Activated T-helper 17 cell treated with anti-CD3 and anti-CD28 coated beads, Interleukin-2, amount 50 U/mL, for 72 hours (primary cell): ENCODE results near the gene SAP25. TPM values are rescaled to one million over a fixed set of nuclear protein-coding genes. Genes with fewer than 3 reads are reported as not detected.

Experiments used
- ATAC-seq: fragments of 150-1000 bp; cut with Tn5 transposase; replicated peaks from 2 replicates; pipeline ENCODE4 v1.10.0; 2021; ENCODE audit warnings: mild to moderate bottlenecking, moderate library complexity
- H3K27ac Mint-ChIP-seq: one replicate; pipeline ENCODE4 v1.8.0; 2022; ENCODE audit warnings: mixed read lengths
- H3K27me3 Mint-ChIP-seq: one replicate; pipeline ENCODE4 v1.8.0; 2022; ENCODE audit warnings: mixed read lengths
- H3K36me3 Mint-ChIP-seq: one replicate; pipeline ENCODE4 v1.8.0; 2022; ENCODE audit warnings: low read depth, mild to moderate bottlenecking, mixed read lengths
- H3K4me1 Mint-ChIP-seq: one replicate; pipeline ENCODE4 v1.8.0; 2022; ENCODE audit warnings: mixed read lengths
- H3K4me3 Mint-ChIP-seq: one replicate; pipeline ENCODE4 v1.8.0; 2022; ENCODE audit warnings: mild to moderate bottlenecking, mixed read lengths
- H3K9me3 Mint-ChIP-seq: one replicate; pipeline ENCODE4 v1.8.0; 2022; ENCODE audit warnings: mixed read lengths
- total RNA-seq, 2 donors: library from RNA; stranded (reverse); gene quantifications; one replicate each; pipeline ENCODE4 v1.2.3, GENCODE V29; 2022

The SAP25 gene
- total RNA-seq, 2 donors from 2014 or later = 7.6 to 12.9 TPM

DNA sequence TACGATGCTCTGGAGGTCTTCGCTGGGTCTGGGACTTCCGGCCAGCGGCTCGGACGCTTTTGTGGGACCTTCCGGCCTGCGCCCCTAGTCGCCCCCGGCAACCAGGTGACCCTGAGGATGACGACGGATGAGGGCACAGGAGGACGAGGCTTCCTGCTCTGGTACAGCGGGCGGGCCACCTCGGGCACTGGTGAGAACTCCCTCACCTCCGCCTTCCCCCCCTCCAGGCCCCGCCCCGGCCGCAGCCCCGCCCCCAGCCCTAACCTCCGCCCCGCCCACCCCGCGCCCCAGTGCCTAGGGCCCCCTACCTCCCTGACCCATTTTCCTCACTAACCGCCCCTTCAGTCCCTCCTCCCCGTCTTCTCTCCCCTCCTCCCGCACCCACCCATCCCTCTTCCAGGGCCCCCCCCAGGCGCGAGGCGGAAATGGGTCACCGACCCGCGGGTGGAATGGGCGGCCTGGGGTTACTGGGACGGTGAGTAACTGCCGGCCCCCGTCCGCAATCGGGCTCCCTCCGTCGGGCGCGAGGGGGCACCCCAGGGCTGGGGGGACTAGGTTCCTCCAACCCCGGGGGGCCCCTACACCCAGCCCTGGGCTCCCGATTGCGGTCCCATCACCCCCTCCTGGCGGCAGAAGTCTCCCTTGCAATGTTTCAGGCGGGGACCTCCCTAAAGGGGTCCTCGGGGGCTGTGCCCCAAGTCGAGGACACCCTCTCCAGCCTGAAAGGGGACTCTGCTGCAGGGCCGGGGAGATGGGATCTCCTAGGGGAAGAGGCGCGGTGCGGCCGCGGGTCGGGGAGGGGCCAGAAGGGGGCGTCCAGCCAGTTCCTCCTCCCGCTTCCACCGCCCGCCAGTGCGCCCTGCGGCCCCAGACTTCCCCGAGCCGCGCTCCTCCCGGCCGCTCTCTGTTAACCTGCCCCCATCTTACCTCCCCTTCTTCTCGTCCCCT is 30.6 kb upstream of the SAP25 start:
- peak overlapping the region; percentile 71 for H3K27ac Mint-ChIP-seq
- H3K27me3 Mint-ChIP-seq = no peaks in the 10 kb centered on the region
- peaks cover 4% of the 10 kb centered on the region for H3K4me1 Mint-ChIP-seq

DNA sequence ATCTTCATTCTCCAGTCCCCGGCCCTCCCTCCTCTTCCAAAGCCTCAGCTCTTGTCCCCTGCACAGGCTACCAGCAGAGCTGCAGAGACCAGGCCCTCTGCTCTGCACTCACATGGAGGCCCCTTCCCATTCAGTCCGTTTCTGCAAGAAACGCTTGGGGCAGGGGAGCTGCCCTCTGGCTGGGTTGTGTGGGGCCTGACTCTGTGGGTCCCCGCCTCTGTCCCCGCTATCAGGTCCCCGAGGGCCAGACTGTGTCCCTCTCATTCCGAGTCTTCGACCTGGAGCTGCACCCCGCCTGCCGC is 30.0 kb upstream of the SAP25 start:
- peak; percentile 18 for ATAC-seq
- peak overlapping the region; percentile 86 for H3K4me3 Mint-ChIP-seq
- no peaks in the 10 kb centered on the region for H3K36me3 Mint-ChIP-seq

More for the DNA sequence above, 30.6 kb upstream of the SAP25 start:
- H3K36me3 Mint-ChIP-seq = no peaks in the 10 kb centered on the region
- peak; percentile 72 for ATAC-seq
- H3K9me3 Mint-ChIP-seq = no peaks in the 10 kb centered on the region
- peak overlapping the region; percentile 86 for H3K4me3 Mint-ChIP-seq

DNA sequence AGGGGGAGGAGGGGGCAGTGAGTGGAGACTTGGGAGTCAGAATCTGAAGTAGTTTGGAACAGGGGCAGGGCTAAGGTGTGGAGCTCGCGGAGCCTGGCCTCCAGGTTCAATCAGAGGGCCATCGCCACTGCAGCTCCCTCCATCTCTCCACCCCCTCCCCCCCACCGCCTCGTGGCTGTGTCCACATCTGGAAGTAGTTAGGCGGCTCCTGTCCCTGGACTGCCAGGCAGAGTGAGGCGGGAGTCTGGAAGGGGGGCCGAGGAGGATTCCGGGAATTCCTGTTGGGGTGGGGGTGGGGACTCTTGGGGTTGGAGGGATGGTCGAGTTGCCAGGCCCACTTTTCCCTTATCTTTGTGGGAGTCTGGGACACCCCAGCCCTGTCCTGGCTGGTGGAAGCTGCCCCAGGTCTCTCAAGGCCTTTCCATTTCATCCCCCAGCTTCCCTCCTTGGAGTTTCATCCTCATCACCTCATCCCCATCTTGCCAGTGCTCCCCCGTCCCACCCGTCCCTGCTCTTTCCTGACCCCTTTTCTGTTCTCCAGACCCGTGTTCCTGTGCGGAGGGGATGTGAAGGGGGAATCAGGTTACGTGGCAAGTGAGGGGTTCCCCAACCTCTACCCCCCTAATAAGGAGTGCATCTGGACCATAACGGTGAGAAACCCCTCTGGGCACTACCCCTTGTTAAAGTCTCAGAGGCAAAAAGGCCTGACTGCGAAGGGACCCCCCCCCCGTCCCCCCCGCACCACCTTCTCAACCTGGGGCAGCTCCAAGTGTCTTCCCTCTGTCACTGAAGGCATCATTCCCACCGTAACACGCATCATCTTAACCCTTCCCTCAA is 29.4 kb upstream of the SAP25 start:
- Mint-ChIP-seq H3K9me3 (no peaks in the 10 kb centered on the region), H3K27ac (peak overlapping the region; percentile 71), H3K4me1 (peaks cover 4% of the 10 kb centered on the region), H3K27me3 (no peaks in the 10 kb centered on the region), H3K4me3 (peak overlapping the region; percentile 86), H3K36me3 (no peaks in the 10 kb centered on the region)
- no peak for ATAC-seq

More for the DNA sequence above, 30.0 kb upstream of the SAP25 start:
- Mint-ChIP-seq H3K4me1 (peaks cover 4% of the 10 kb centered on the region), H3K9me3 (no peaks in the 10 kb centered on the region), H3K27me3 (no peaks in the 10 kb centered on the region), H3K27ac (peak overlapping the region; percentile 71)

DNA sequence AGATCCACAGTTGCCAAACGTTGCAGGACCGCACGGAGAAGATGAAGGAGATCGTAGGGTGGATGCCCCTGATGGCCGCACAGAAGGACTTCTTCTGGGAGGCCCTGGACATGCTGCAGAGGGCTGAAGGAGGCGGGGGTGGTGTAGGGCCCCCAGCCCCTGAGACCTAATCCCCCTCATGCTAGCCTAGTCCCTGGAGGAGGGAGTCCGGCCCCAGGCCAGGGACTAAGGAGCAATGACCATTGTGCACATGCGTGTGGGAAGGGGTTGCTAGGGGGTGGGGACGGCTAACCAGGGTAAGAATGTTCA is 27.0 kb upstream of the SAP25 start:
- no peaks in the 10 kb centered on the region for H3K9me3 Mint-ChIP-seq
- no peak overlapping the region for H3K27ac Mint-ChIP-seq
- peaks cover 4% of the 10 kb centered on the region for H3K4me1 Mint-ChIP-seq

DNA sequence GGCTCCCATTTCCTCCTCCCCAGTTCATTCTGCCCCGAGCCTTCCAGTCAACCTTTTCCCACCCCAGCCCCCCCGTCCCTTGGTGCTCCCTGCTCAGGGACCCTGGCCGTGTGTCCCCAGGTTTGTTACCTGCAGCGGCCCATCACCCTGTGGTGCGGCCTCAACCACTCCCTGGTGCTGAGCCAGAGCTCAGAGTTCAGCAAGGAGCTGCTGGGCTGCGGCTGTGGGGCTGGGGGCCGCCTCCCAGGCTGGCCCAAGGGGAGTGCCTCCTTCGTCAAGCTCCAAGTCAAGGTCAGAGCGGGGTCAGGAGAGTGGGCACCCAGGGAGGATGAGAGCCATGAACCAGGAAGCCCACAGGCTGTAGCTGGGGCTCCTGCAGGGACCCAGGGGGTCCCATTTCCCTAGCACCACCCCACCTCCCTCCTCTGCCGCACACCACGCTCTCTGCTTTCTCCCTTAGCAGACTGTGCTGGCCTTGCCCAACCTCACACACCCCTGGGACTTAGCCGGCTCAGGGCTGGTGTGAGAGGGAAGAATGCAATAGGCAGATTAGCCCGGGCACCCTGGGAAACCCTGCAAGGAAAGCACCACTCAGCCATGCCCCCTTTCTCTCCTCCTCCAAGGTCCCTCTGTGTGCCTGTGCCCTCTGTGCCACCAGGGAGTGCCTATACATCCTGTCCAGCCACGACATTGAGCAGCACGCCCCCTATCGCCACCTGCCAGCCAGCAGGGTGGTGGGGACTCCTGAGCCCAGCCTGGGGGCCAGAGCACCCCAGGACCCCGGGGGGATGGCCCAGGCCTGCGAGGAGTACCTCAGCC is 26.4 kb upstream of the SAP25 start:
- Mint-ChIP-seq H3K36me3 (no peaks in the 10 kb centered on the region), H3K27ac (no peak overlapping the region), H3K9me3 (no peaks in the 10 kb centered on the region), H3K27me3 (no peaks in the 10 kb centered on the region), H3K4me3 (no peak overlapping the region), H3K4me1 (peaks cover 4% of the 10 kb centered on the region)
- ATAC-seq = no peak

More for the DNA sequence above, 27.0 kb upstream of the SAP25 start:
- Mint-ChIP-seq H3K4me3 (no peak overlapping the region), H3K27me3 (no peaks in the 10 kb centered on the region), H3K36me3 (no peaks in the 10 kb centered on the region)
- ATAC-seq = no peak

DNA sequence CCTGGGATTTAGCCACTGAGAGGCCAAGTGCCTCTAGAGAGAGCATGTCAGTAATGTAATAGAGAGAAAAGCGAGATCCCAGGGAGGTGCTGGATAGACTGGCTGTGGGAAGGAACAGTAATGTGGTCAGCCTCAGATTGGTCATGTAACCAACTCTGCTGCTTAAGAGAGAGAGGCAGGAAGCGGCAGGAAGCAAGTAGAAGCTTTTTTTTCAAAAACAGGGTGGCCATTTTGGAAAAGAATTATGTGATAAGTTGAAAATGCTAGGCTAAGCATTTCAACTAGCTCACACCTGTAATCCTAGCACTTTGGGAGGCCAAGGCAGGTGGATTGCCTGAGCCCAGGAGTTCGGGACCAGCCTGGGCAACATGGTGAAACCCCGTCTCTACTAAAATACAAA is 24.7 kb upstream of the SAP25 start:
- Mint-ChIP-seq H3K9me3 (no peaks in the 10 kb centered on the region), H3K4me1 (no peaks in the 10 kb centered on the region), H3K36me3 (no peaks in the 10 kb centered on the region), H3K27me3 (no peaks in the 10 kb centered on the region), H3K27ac (no peak overlapping the region), H3K4me3 (no peak overlapping the region)
- ATAC-seq = no peak

DNA sequence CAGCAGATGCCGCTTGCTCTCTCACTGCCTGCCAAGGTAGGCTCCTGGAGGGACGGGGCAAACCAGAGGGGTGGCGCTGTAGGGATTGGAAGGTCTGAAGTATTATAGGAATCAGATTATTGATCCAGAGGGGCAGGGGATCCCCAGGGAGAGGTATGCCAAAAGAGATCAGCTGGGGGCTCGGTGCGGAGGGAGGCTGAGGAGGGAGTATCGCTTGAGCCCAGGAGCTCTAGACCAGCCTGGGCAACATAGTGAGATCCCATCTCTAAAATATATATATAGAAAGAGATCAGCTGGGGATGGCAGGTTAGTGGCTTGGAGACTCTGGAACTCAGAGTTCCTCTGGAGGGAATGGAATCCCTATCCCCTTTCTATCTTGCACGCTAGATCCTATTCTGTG is 21.5 kb upstream of the SAP25 start:
- H3K36me3 Mint-ChIP-seq = no peaks in the 10 kb centered on the region
- H3K9me3 Mint-ChIP-seq = no peaks in the 10 kb centered on the region
- H3K4me1 Mint-ChIP-seq = no peaks in the 10 kb centered on the region
- H3K27ac Mint-ChIP-seq = no peak overlapping the region
- no peak overlapping the region for H3K4me3 Mint-ChIP-seq
- no peaks in the 10 kb centered on the region for H3K27me3 Mint-ChIP-seq
- no peak for ATAC-seq

DNA sequence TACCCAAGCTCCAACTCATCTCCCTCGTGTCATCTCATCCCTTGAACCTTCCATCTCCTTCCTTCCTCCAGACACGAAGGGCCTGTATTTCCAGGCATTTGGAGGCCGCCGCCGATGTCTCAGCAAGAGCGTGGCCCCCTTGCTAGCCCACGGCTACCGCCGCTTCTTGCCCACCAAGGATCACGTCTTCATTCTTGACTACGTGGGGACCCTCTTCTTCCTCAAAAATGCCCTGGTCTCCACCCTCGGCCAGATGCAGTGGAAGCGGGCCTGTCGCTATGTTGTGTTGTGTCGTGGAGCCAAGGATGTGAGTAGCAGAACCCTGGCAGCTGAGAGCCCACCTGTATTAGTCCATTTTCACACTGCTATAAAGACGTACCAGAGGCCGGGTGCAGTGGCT is 17.9 kb upstream of the SAP25 start:
- no peaks in the 10 kb centered on the region for H3K4me1 Mint-ChIP-seq

DNA sequence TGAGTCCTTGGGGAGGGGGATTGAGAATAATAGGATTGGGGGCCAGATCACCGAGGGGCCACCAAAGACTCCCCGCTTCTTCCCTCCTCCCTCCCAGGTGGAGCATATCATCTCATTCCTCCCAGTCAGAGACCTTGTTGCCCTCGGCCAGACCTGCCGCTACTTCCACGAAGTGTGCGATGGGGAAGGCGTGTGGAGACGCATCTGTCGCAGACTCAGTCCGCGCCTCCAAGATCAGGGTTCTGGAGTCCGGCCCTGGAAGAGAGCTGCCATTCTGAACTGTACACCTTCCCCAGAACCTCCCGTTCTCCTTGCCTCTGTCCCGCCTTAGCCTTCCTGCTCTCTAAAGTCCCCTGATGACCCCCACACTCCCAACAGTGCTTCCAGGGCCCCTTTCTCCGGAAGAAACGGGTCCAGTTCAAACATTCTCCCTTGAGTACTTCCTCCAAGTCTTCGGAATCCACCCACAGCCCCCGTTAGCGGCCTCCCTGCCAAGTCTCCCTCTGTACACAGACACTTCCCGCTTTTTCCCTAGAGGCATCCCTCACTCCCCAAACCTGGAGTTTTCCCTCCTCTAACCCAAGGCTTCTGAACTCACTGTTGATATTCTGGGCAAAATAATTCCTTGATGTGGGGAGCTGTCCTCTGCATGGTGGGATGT is 16.5 kb upstream of the SAP25 start:
- H3K9me3 Mint-ChIP-seq = no peaks in the 10 kb centered on the region
- H3K27me3 Mint-ChIP-seq = no peaks in the 10 kb centered on the region
- H3K27ac Mint-ChIP-seq = no peak overlapping the region
- no peak overlapping the region for H3K4me3 Mint-ChIP-seq
- no peak for ATAC-seq
- peaks cover 3% of the 10 kb centered on the region for H3K4me1 Mint-ChIP-seq
- peaks cover 8% of the 10 kb centered on the region for H3K36me3 Mint-ChIP-seq

More for the DNA sequence above, 17.9 kb upstream of the SAP25 start:
- Mint-ChIP-seq H3K27ac (no peak overlapping the region), H3K9me3 (no peaks in the 10 kb centered on the region), H3K27me3 (no peaks in the 10 kb centered on the region), H3K36me3 (no peaks in the 10 kb centered on the region), H3K4me3 (no peak overlapping the region)
- ATAC-seq = no peak

DNA sequence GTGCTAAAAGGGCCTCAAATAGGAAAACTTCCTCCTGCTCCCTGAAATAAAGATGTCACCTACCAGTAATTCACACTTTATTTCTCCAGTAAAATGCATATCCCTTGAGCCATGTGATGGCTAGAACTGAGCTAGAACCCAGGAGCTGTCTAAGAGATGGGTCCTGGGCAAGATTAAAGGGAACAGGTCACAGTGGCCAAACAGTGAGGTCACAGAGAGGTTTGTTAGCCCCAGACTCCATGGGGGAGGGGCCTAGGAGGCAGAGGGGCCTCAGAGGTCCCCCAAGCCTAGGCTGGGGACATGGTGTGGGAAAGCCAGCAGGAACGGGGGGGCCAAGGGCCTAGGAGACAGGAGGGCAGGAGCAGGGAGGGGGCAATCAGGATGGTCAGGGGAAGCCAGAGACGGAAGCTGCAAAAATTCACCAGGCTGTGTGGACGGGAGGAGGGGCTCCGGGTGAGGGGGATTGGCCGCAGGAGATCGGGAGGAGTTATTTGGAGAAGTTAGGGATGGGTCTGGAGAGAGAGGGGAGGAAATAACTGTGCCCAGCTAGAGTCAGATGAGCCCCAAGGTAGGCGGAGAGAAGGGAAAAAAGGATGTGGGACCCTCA is 15.7 kb upstream of the SAP25 start:
- H3K27ac Mint-ChIP-seq = no peak overlapping the region
- H3K4me1 Mint-ChIP-seq = peaks cover 7% of the 10 kb centered on the region
- no peaks in the 10 kb centered on the region for H3K27me3 Mint-ChIP-seq
- no peaks in the 10 kb centered on the region for H3K9me3 Mint-ChIP-seq
- ATAC-seq = no peak
- H3K4me3 Mint-ChIP-seq = no peak overlapping the region
- peaks cover 8% of the 10 kb centered on the region for H3K36me3 Mint-ChIP-seq

DNA sequence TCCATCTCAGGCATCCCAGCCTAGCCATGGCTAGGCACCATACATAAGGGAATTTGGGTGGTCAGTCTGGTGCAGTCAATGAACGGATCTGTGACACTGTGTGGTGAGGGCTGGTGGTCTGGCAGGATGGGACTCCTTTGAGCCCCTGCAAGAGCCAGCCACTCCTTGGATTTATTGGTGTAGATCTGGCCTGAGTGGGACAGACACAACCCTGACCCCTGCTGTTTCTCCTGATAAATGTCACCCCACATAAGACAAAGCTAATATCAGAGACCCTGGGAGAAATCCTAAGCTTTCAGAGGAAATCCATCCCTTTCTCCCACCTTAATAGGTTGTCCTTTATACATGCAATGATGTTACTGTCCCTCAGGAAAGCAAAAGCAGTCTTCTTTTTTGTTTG is 14.7 kb upstream of the SAP25 start:
- no peaks in the 10 kb centered on the region for H3K9me3 Mint-ChIP-seq
- peaks cover 15% of the 10 kb centered on the region for H3K36me3 Mint-ChIP-seq

DNA sequence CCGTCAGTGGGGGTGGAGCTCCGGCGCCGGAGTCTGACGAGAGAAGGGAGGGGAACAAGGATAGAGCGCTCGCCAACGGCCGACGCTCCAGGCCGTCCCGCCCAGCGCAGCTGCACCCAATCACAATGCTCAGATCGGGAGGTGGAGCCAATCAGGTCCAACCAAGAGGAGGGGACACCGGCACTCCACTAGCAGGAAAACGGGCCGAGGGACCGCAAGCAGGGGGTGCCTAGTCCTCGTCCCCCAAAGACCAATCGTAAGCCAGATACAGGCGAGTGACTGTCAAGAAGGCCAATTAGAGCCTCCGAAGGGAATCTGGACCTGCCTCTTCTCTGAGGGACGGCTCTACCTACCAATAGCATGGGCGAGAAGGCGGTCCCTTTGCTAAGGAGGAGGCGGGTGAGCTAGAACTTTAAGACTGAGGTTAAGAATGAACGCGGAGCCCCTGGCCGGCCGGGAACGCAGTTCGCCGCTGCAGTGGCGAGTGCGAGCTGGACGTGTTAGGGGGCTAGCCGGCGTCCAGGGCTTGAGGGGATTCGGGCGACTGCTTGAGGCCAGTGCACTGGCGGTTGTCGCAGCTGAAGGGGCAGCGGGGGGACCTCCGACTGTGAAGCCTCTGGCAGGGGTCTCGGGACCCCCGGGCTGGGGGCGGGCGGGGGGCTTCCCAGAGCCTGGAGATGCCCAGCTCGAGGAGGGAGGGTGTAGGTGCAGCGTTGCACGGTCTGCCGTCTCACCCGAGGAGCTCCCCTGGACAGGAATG is 12.7 kb upstream of the SAP25 start, which contains the start of gene FBXO24:
TSS of gene FBXO24 (plus strand) at position 63 of the 760 bp plus-strand sequence. CDS start at position 361, 298 bp downstream.
- peak within 1 kb of the TSS; percentile 98 for H3K4me3 Mint-ChIP-seq
- no peaks in the 10 kb centered on the region for H3K9me3 Mint-ChIP-seq
- H3K27ac Mint-ChIP-seq = peak within 1 kb of the TSS; percentile 98
- H3K27me3 Mint-ChIP-seq = no peaks in the 10 kb centered on the region
- peak; percentile 89 for ATAC-seq
- H3K4me1 Mint-ChIP-seq = peaks cover 18% of the 10 kb centered on the region
- H3K36me3 Mint-ChIP-seq = peaks cover 21% of the 10 kb centered on the region

More for the DNA sequence above, 14.7 kb upstream of the SAP25 start:
- peak overlapping the region; percentile 98 for H3K4me3 Mint-ChIP-seq
- ATAC-seq = no peak
- H3K27ac Mint-ChIP-seq = no peak overlapping the region
- peaks cover 14% of the 10 kb centered on the region for H3K4me1 Mint-ChIP-seq
- no peaks in the 10 kb centered on the region for H3K27me3 Mint-ChIP-seq
